Right ventricle myocardium superior (tissue), 1 donor: ENCODE data around the gene ZSCAN21. TPM values are rescaled to one million over a fixed set of nuclear protein-coding genes. Genes with fewer than 3 reads are reported as not detected.

Source experiments
- ATAC-seq: fragments of 200-7000 bp; cut with Tn5 transposase; one replicate; pipeline ENCODE4 v1.9.1; 2020; ENCODE audit warnings: mild to moderate bottlenecking; ENCODE audit not compliant: poor library complexity
- DNase-seq: peaks from one replicate; pipeline ENCODE4 v3.0.0-alpha.2; 2020
- intact Hi-C: fragments of 100-400 bp; cut with DNase I; formaldehyde crosslinking; loops from one replicate; pipeline ENCODE4 v1.11.2; 2022
- total RNA-seq: library from RNA; stranded (reverse); fragmentation: NEBNext Ultra II Directional; extraction: Animal tissue kit (Norgen Biotek cat#: 25700); gene quantifications from one replicate; pipeline ENCODE4 v1.2.1, GENCODE V29; 2021
- donor health status: DM: no; HTN: yes; CAD: no; lungs with severe emphysema.

The ZSCAN21 gene
- total RNA-seq, 1 donor from 2014 or later, result 6.9 TPM

GRCh38 chr7:100069991-100070390 lies 20.4 kb downstream of the ZSCAN21 start:
- no peak for ATAC-seq
- intact Hi-C loops, result no loop called here
- DNase-seq, result no peak

GRCh38 chr7:100071018-100071723 lies 21.6 kb downstream of the ZSCAN21 start:
- intact Hi-C loops, result no loop called here
- DNase-seq (no peak), ATAC-seq (no peak)

- ATAC-seq, result no peak
- DNase-seq, result no peak
- intact Hi-C loops, result no loop called here
Observed at GRCh38 chr7:100072462-100072861, 22.9 kb downstream of the ZSCAN21 start.

- ATAC-seq, result no peak
Observed at GRCh38 chr7:100074841-100075240, 25.3 kb downstream of the ZSCAN21 start.

GRCh38 chr7:100075418-100075817 lies 25.8 kb downstream of the ZSCAN21 start:
- intact Hi-C loops, result no loop called here
- ATAC-seq (no peak), DNase-seq (no peak)

More at GRCh38 chr7:100074841-100075240, 25.3 kb downstream of the ZSCAN21 start:
- no peak for DNase-seq
- intact Hi-C loops, result no loop called here

- DNase-seq (no peak), ATAC-seq (no peak)
- intact Hi-C loops, result no loop called here
Observed at GRCh38 chr7:100077205-100077604, 27.6 kb downstream of the ZSCAN21 start.

- intact Hi-C loops, result no loop called here
- DNase-seq, result no peak
Observed at GRCh38 chr7:100079024-100079560, 29.5 kb downstream of the ZSCAN21 start.

GRCh38 chr7:100080907-100081534 lies 31.4 kb downstream of the ZSCAN21 start:
- intact Hi-C loops, result no loop called here
- DNase-seq (no peak), ATAC-seq (no peak)

More at GRCh38 chr7:100079024-100079560, 29.5 kb downstream of the ZSCAN21 start:
- no peak for ATAC-seq

- DNase-seq (peak; percentile 99), ATAC-seq (peak; percentile 94)
- intact Hi-C loops, result no loop called here
Observed at GRCh38 chr7:100081535-100082102, 32.0 kb downstream of the ZSCAN21 start, which contains the start of gene ZNF3. TSS of gene ZNF3 (minus strand) at chr7:100081723. CDS start at chr7:100077357, 4,366 bp downstream.

GRCh38 chr7:100082978-100083377 lies 33.4 kb downstream of the ZSCAN21 start:
- intact Hi-C loops, result no loop called here
- no peak for DNase-seq
- no peak for ATAC-seq

- ATAC-seq, result no peak
Observed at GRCh38 chr7:100085515-100085914, 35.9 kb downstream of the ZSCAN21 start.

GRCh38 chr7:100087055-100087750 lies 37.6 kb downstream of the ZSCAN21 start:
- no peak for DNase-seq
- no peak for ATAC-seq
- intact Hi-C loops, result loop anchor here (5.0 kb wide), 1 partner anchor 95 kb away; no protein-coding TSS in a partner anchor

More at GRCh38 chr7:100085515-100085914, 35.9 kb downstream of the ZSCAN21 start:
- DNase-seq, result no peak
- intact Hi-C loops, result loop anchor here (5.0 kb wide), 1 partner anchor 93 kb away; no protein-coding TSS in a partner anchor

GRCh38 chr7:100088095-100088620 lies 38.6 kb downstream of the ZSCAN21 start:
- intact Hi-C loops, result loop anchor here (5.0 kb wide), 1 partner anchor 96 kb away; no protein-coding TSS in a partner anchor
- ATAC-seq, result no peak

GRCh38 chr7:100088621-100089457 lies 39.3 kb downstream of the ZSCAN21 start, which contains the start of gene COPS6:
TSS of gene COPS6 (plus strand) at chr7:100088969. CDS start at chr7:100088991, 22 bp downstream.
- intact Hi-C loops, result loop anchor here (5.0 kb wide), 1 partner anchor 97 kb away; no protein-coding TSS in a partner anchor

More at GRCh38 chr7:100088095-100088620, 38.6 kb downstream of the ZSCAN21 start:
- DNase-seq, result no peak

GRCh38 chr7:100089458-100090196 lies 40.1 kb downstream of the ZSCAN21 start:
- ATAC-seq (no peak), DNase-seq (no peak)
- intact Hi-C loops, result loop anchor here (5.0 kb wide), 1 partner anchor 97 kb away; no protein-coding TSS in a partner anchor

More at GRCh38 chr7:100088621-100089457, 39.3 kb downstream of the ZSCAN21 start, which contains the start of gene COPS6:
- ATAC-seq (peak; percentile 94), DNase-seq (peak; percentile 92)

- DNase-seq, result no peak
- no peak for ATAC-seq
- intact Hi-C loops, result no loop called here
Observed at GRCh38 chr7:100090527-100091410, 41.2 kb downstream of the ZSCAN21 start.
